HG03064 (cell line): ENCODE measurements around the gene FAM72A.
"Not testable (repeated sequence)": the region's sequence is repeated elsewhere in the genome, so short reads cannot be mapped to it uniquely, and the experiment has no call there.

ENCODE experiments used
- ATAC-seq: cut with Tn5 transposase; IDR thresholded peaks from one replicate; pipeline ENCODE4 v1.9.1; 2021; ENCODE audit warnings: low read depth; ENCODE audit not compliant: unreplicated experiment

Gene FAM72A

GRCh38 chr1:206202789-206203363, at the start of gene FAM72A:
TSS of gene FAM72A (minus strand) at chr1:206202839. CDS start at chr1:206202025, 814 bp downstream.
- peak; percentile 79 for ATAC-seq

- not testable (repeated sequence) for ATAC-seq
Measured at GRCh38 chr1:206250953-206251681, 48.5 kb upstream of the FAM72A start.

- not testable (repeated sequence) for ATAC-seq
Measured at GRCh38 chr1:206246129-206246886, 43.7 kb upstream of the FAM72A start.

GRCh38 chr1:206245479-206245878, 42.8 kb upstream of the FAM72A start:
- not testable (repeated sequence) for ATAC-seq

- ATAC-seq, result peak; percentile 98
Measured at GRCh38 chr1:206243335-206243734, 40.7 kb upstream of the FAM72A start.

- not testable (repeated sequence) for ATAC-seq
Measured at GRCh38 chr1:206240288-206240687, 37.6 kb upstream of the FAM72A start.

GRCh38 chr1:206235190-206235589, 32.6 kb upstream of the FAM72A start:
- not testable (repeated sequence) for ATAC-seq

- ATAC-seq, result not testable (repeated sequence)
Measured at GRCh38 chr1:206234189-206234916, 31.7 kb upstream of the FAM72A start.

- ATAC-seq, result not testable (repeated sequence)
Measured at GRCh38 chr1:206232970-206233645, 30.5 kb upstream of the FAM72A start.

GRCh38 chr1:206231989-206232388, 29.4 kb upstream of the FAM72A start:
- not testable (repeated sequence) for ATAC-seq

GRCh38 chr1:206229286-206229685, 26.6 kb upstream of the FAM72A start:
- not testable (repeated sequence) for ATAC-seq

GRCh38 chr1:206226886-206227285, 24.2 kb upstream of the FAM72A start:
- not testable (repeated sequence) for ATAC-seq

GRCh38 chr1:206225386-206225785, 22.7 kb upstream of the FAM72A start:
- ATAC-seq, result not testable (repeated sequence)

GRCh38 chr1:206224190-206224776, 21.6 kb upstream of the FAM72A start:
- not testable (repeated sequence) for ATAC-seq

- not testable (repeated sequence) for ATAC-seq
Measured at GRCh38 chr1:206221585-206221984, 18.9 kb upstream of the FAM72A start.

GRCh38 chr1:206220332-206221000, 17.8 kb upstream of the FAM72A start:
- not testable (repeated sequence) for ATAC-seq

- ATAC-seq, result not testable (repeated sequence)
Measured at GRCh38 chr1:206219514-206220331, 17.1 kb upstream of the FAM72A start.

GRCh38 chr1:206218765-206219164, 16.1 kb upstream of the FAM72A start:
- not testable (repeated sequence) for ATAC-seq
